Suprapubic skin (tissue), 4 donors: ENCODE results near the gene BDH1. TPM values are rescaled to one million over a fixed set of nuclear protein-coding genes. Genes with fewer than 3 reads are reported as not detected.

Experiments
- DNase-seq, 2 donors: peaks; one replicate each; pipeline ENCODE4 v3.0.0-alpha.2; 2019; ENCODE audit warnings: low spot score in 2 of 2
- H3K27ac ChIP-seq: fragments of 200-600 bp; sonication (generic); one replicate; pipeline ENCODE4 v1.5.1; 2019
- H3K27me3 ChIP-seq: fragments of 200-600 bp; sonication (generic); one replicate; pipeline ENCODE4 v1.5.1; 2019
- H3K36me3 ChIP-seq: fragments of 200-600 bp; sonication (generic); one replicate; pipeline ENCODE4 v1.5.1; 2019
- H3K4me1 ChIP-seq: fragments of 200-600 bp; sonication (generic); one replicate; pipeline ENCODE4 v1.5.1; 2019
- H3K4me3 ChIP-seq: fragments of 200-600 bp; sonication (generic); one replicate; pipeline ENCODE4 v1.5.1; 2019; ENCODE audit warnings: mild to moderate bottlenecking
- H3K9me3 ChIP-seq: fragments of 200-600 bp; sonication (generic); one replicate; pipeline ENCODE4 v1.5.1; 2019
- EP300 ChIP-seq: sonication (generic); formaldehyde crosslinking; IDR thresholded peaks from one replicate; pipeline ENCODE4 v1.6.1; 2017; ENCODE audit warnings: antibody characterized with exemption
- POLR2A ChIP-seq, 2 donors: fragments of 450-650 bp; IDR thresholded peaks; one replicate each; pipeline ENCODE4 v1.6.1; 2017; ENCODE audit warnings: antibody characterized with exemption in 2 of 2, mild to moderate bottlenecking in 2 of 2, moderate library complexity in 2 of 2
- POLR2AphosphoS5 ChIP-seq, 3 donors: sonication (generic); formaldehyde crosslinking; IDR thresholded peaks; one replicate each; pipeline ENCODE4 v1.6.1; 2017; ENCODE audit warnings: antibody characterized with exemption in 3 of 3
- WGBS: methylation state at CpG from one replicate; pipeline ENCODE4 v1.1.5; 2018; 5-methylcytosine and 5-hydroxymethylcytosine counted together
- total RNA-seq, 4 donors: library from RNA; depleted of rRNA; stranded (reverse); fragments of >200 nt; gene quantifications; one replicate each; pipeline ENCODE4 v1.1.0, GENCODE V29; 2016
- TF ChIP-seq, protein P1 (sequence below), 2 donors: fragments of 200-600 bp in 1 of 2; fragments of 450-650 bp in 1 of 2; sonication (generic) in 1 of 2; IDR thresholded peaks; one replicate each; pipeline ENCODE4 v1.5.1; 2016 to 2019; ENCODE audit warnings: antibody characterized with exemption in 2 of 2, mild to moderate bottlenecking in 1 of 2, moderate library complexity in 1 of 2

BDH1 gene
- total RNA-seq, 4 donors from 2014 or later = 40.7 to 70.7 (median 43.1) TPM

DNA sequence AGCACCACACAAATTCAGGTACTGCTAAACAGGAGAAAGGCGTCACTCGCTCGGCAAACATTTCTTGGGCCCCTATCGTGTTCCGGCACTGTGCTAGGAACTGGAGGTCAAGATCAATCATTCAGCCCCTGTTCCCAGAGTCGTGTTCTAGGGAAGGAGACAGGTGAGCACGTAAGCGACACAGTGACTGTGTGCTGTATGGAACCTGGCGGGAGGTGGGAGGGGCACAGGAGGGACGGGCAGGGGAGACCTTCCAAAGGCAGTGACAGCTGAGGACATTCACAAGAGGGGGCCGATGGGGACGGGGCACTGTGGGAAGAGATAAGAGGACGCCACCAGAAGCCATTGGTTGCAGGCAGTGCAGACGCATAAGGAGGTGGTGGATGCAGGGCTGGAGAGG is 32.2 kb downstream of the BDH1 start:
- 87% methylated on average over 14 of the region's 14 CpGs for whole genome bisulfite sequencing
- Histone ChIP-seq H3K27ac (no peak overlapping the region), H3K27me3 (no peaks in the 10 kb centered on the region), H3K36me3 (no peaks in the 10 kb centered on the region), H3K9me3 (no peaks in the 10 kb centered on the region), H3K4me1 (peaks cover 16% of the 10 kb centered on the region), H3K4me3 (no peak overlapping the region)
- TF ChIP-seq EP300 (no peak), POLR2A (IDR thresholded peaks at IDR 0.05) (no peak), POLR2AphosphoS5 (IDR thresholded peaks at IDR 0.05) (no peak)
- TF ChIP-seq, protein P1, sequence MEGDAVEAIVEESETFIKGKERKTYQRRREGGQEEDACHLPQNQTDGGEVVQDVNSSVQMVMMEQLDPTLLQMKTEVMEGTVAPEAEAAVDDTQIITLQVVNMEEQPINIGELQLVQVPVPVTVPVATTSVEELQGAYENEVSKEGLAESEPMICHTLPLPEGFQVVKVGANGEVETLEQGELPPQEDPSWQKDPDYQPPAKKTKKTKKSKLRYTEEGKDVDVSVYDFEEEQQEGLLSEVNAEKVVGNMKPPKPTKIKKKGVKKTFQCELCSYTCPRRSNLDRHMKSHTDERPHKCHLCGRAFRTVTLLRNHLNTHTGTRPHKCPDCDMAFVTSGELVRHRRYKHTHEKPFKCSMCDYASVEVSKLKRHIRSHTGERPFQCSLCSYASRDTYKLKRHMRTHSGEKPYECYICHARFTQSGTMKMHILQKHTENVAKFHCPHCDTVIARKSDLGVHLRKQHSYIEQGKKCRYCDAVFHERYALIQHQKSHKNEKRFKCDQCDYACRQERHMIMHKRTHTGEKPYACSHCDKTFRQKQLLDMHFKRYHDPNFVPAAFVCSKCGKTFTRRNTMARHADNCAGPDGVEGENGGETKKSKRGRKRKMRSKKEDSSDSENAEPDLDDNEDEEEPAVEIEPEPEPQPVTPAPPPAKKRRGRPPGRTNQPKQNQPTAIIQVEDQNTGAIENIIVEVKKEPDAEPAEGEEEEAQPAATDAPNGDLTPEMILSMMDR (IDR thresholded peaks at IDR 0.05) = no peak
- peak in 1 of 2 donors; percentile 59 for DNase-seq

DNA sequence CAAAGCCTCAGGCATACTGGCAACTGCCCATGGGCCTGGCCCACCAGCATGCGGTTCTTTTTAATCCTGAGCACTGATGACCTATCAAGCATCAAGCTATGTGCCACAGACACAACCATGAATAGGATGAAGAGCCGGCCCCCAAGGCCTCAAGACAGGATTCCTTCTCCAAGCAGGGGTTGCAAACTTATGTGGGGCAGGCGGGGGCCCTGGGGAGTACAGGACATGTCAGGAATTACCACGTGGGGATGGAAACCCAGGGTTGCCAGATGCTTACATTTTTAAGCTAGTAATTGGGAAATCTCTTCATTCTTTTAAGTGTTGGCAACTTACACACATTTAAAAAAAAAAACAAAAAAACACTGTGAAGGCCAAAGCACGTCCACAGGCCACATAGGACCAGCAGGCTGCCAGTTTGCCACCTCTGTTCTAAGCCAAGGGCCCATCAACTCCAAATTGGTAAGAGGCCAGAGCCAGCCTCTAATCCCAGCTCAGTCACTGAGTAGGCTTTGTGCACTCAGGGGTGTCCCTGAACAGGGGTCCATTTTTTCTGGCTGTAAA is 32.8 kb downstream of the BDH1 start:
- Histone ChIP-seq H3K27ac (peak overlapping the region; percentile 39), H3K9me3 (no peaks in the 10 kb centered on the region), H3K4me3 (no peak overlapping the region), H3K4me1 (peaks cover 16% of the 10 kb centered on the region), H3K27me3 (no peaks in the 10 kb centered on the region), H3K36me3 (no peaks in the 10 kb centered on the region)
- 42% methylated on average over 5 of the region's 5 CpGs for WGBS
- peak in 1 of 2 donors; percentile 61 for DNase-seq
- TF ChIP-seq EP300 (no peak), POLR2AphosphoS5 (IDR thresholded peaks at IDR 0.05) (no peak), POLR2A (IDR thresholded peaks at IDR 0.05) (no peak)
- TF ChIP-seq, protein P1 (IDR thresholded peaks at IDR 0.05) = no peak

DNA sequence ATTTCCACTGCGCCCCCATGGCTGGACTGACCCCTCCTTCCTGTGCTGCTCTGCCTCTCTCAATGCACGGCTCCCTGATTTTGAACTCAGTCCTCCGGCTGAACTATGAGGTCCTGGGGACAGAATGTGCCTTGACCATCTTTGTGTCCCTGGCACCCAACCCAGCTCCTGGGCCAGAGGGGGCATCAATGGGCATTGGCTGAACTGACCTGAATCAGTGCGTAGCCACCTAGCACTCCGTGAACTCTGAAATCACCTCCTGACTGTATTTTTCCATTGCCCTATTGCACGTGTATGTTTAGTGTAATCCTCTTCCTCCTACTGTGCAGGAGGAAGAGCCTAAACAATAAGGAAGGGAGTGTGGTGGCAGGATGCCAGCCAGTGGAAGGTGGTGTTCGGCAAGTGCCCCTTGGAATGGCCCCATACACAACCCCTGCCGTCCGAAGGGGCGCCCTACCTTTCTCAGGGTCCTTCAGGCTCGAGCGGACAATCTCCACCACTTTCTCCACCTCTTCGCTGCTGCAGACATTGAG is 33.5 kb downstream of the BDH1 start:
- 79% methylated on average over 13 of the region's 13 CpGs for WGBS
- no peaks in the 10 kb centered on the region for H3K27me3 ChIP-seq
- H3K27ac ChIP-seq = peak overlapping the region; percentile 39
- no peak for TF ChIP-seq POLR2AphosphoS5 (IDR thresholded peaks at IDR 0.05)
- TF ChIP-seq POLR2A (IDR thresholded peaks at IDR 0.05) = no peak
- no peak for TF ChIP-seq EP300
- TF ChIP-seq, protein P1 (IDR thresholded peaks at IDR 0.05) = no peak
- peaks cover 16% of the 10 kb centered on the region for H3K4me1 ChIP-seq
- H3K9me3 ChIP-seq = no peaks in the 10 kb centered on the region
- H3K36me3 ChIP-seq = no peaks in the 10 kb centered on the region
- peak in 1 of 2 donors; percentile 68 for DNase-seq
- no peak overlapping the region for H3K4me3 ChIP-seq

DNA sequence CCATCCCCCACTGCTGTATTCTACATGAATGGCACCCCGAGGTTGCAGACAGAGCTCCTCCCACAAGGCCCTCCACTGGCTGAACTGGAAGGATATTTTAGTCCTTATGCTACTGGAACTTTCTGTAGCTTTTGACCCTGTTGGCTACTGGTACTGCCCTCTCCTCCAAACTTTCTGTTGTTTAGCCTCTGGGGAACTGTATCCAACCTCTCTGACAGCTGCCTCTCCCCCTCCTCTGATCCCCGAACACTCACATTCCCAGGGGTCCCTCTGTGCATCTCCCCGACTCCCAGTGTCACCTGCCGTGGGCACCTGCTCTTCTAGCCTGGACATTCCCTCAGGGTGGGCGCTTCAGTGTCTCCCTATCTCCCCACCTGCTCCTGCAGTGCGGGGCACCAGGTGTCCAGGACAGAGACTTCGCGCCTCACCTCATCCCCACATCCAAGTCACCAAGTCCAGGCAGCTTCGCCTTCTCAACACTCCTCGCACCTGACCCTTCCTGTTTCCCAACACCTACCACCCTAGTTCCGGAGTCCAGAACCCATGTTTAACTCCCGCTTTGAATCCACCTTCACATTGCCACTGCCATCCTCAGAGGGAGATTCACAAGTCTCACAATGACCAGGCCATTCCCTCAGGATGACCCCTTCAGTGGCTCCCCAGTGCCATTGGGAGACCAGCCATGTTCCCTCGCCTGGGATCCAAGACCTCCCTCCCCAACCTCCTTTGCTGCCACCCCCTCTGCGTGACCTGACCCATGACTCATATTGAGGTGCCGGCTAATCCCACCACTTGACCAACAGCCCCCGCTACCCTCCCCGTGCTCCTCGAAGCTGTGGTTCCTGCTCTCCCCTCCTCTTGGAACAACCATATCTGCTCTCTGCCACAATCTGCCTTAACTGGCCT is 34.2 kb downstream of the BDH1 start:
- Histone ChIP-seq H3K27me3 (no peaks in the 10 kb centered on the region), H3K9me3 (no peaks in the 10 kb centered on the region), H3K4me3 (no peak overlapping the region), H3K36me3 (no peaks in the 10 kb centered on the region), H3K4me1 (peaks cover 22% of the 10 kb centered on the region), H3K27ac (peak overlapping the region; percentile 39)
- DNase-seq = no peak
- WGBS = 85% methylated on average over 18 of the region's 18 CpGs
- TF ChIP-seq, protein P1 (IDR thresholded peaks at IDR 0.05) = no peak
- TF ChIP-seq POLR2A (IDR thresholded peaks at IDR 0.05) (no peak), EP300 (no peak), POLR2AphosphoS5 (IDR thresholded peaks at IDR 0.05) (no peak)
